Transverse colon (tissue), 1 donor: Measurements from ENCODE around the gene EIF2S1.

ENCODE experiments used
- EP300 ChIP-seq: sonication (generic); formaldehyde crosslinking; IDR thresholded peaks from one replicate; pipeline ENCODE4 v1.6.1; 2017; ENCODE audit warnings: antibody characterized with exemption, low read depth
- POLR2A ChIP-seq: fragments of 450-650 bp; IDR thresholded peaks from one replicate; pipeline ENCODE4 v1.6.1; 2016; ENCODE audit warnings: antibody characterized with exemption, mild to moderate bottlenecking, moderate library complexity

- TF ChIP-seq POLR2A (no peak), EP300 (no peak)
Measured at GRCh38 chr14:67423424-67423823, 63.3 kb downstream of the EIF2S1 start.
